Stimulated activated naive CD8-positive, alpha-beta T cell treated with anti-CD3 and anti-CD28 coated beads, Interleukin-15, amount 100 ng/mL, for 72 hours (primary cell): ENCODE results near the gene SIGLEC6.
"Not testable (repeated sequence)": the region's sequence is repeated elsewhere in the genome, so short reads cannot be mapped to it uniquely, and the experiment has no call there.

Experiments used
- ATAC-seq: fragments of 150-1000 bp; cut with Tn5 transposase; 2 replicates; pipeline ENCODE4 v1.10.0; 2021; ENCODE audit warnings: mild to moderate bottlenecking, moderate library complexity
- DNase-seq, 2 donors: peaks; one replicate each; pipeline ENCODE4 v3.0.0; 2021 to 2022
- H3K27ac Mint-ChIP-seq, 2 donors: one replicate each; pipeline ENCODE4 v1.8.0; 2022; ENCODE audit warnings: mild to moderate bottlenecking in 2 of 2, mixed read lengths in 2 of 2, moderate library complexity in 2 of 2
- H3K27me3 Mint-ChIP-seq: one replicate; pipeline ENCODE4 v1.8.0; 2022; ENCODE audit warnings: mixed read lengths
- H3K4me1 Mint-ChIP-seq: one replicate; pipeline ENCODE4 v1.8.0; 2022; ENCODE audit warnings: mild to moderate bottlenecking, mixed read lengths
- H3K4me3 Mint-ChIP-seq, 2 donors: one replicate each; pipeline ENCODE4 v1.8.0; 2022; ENCODE audit warnings: mild to moderate bottlenecking in 2 of 2, mixed read lengths in 2 of 2, moderate library complexity in 1 of 2
- H3K9me3 Mint-ChIP-seq, 2 donors: one replicate each; pipeline ENCODE4 v1.8.0; 2022; ENCODE audit warnings: mixed read lengths in 2 of 2

SIGLEC6 gene

DNA sequence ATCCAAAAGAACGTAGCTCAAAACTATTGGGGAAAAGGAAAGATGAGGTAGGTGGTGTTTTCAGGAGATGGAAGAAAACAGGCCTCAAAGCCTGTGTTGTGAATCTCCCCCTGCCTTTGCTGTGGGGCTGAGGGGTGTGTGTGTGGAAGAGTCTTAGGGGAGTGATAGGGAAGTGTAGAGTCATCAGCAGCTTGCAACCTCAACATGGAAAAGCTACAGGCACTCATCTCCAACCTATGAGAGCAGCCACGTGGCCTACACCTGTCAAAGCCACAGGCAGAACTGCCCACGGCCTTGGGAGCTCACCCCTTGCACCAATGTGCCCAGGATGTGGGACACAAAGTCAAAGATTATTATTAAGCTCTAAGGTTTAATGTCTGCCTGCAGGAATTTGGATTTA, 25.6 kb downstream of the SIGLEC6 start:
- H3K4me1 Mint-ChIP-seq: peaks cover 15% of the 10 kb centered on the region
- H3K4me3 Mint-ChIP-seq: no peak overlapping the region
- ATAC-seq (no peak), DNase-seq (no peak)
- H3K27me3 Mint-ChIP-seq: peaks cover 24% of the 10 kb centered on the region
- H3K27ac Mint-ChIP-seq: no peak overlapping the region
- peaks cover 6 to 25% of the 10 kb centered on the region in 2 donors for H3K9me3 Mint-ChIP-seq

- Mint-ChIP-seq H3K4me3 (no peak overlapping the region), H3K27ac (no peak overlapping the region), H3K4me1 (peaks cover 18% of the 10 kb centered on the region), H3K9me3 (peaks cover 6 to 25% of the 10 kb centered on the region in 2 donors), H3K27me3 (peaks cover 18% of the 10 kb centered on the region)
- ATAC-seq (no peak), DNase-seq (no peak)
These were observed 27.6 kb downstream of the SIGLEC6 start for GRCh38 chr19:51503896-51504295.

GRCh38 chr19:51503286-51503817, 28.1 kb downstream of the SIGLEC6 start:
- H3K27me3 Mint-ChIP-seq: peaks cover 18% of the 10 kb centered on the region
- H3K27ac Mint-ChIP-seq: no peak overlapping the region
- DNase-seq (no peak), ATAC-seq (no peak)
- peaks cover 6 to 25% of the 10 kb centered on the region in 2 donors for H3K9me3 Mint-ChIP-seq
- peaks cover 18% of the 10 kb centered on the region for H3K4me1 Mint-ChIP-seq
- H3K4me3 Mint-ChIP-seq: no peak overlapping the region

DNA sequence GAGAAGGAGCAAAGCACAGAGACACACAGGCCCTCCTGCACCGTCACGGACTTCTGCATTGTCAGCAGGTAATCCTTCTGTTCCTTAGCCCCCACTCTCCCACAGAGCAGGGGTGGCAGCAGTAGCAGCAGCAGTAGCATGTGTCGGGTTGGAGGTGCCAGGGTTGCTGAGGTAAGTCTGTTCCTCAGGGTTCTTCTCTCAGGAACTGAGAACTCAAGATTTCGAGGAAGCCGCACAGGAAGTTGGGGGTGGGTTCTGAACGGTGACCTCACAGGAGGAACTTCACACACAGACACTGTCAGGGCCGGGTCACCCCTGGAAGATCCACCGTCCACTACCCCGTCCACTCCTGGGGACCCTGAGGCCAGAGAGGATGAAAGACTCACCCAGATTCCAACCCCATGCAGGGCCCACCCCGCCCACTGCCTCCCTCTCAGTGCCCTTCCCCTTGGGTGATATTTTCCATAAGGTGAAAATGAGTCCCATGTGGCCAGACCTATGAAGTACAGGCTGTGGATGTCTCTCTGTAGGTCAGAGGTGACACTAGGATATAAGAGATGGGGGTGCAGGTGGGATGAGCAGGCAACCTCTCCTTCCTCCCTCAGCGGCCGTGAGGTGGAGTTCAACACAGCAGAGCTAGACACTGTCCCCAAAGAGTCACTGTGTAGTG, 29.7 kb downstream of the SIGLEC6 start, which contains the start of gene SIGLEC12:
TSS of gene SIGLEC12 (minus strand) at position 207 of the 670 bp plus-strand sequence. CDS start at position 140, 67 bp downstream.
- no peak for DNase-seq
- H3K27ac Mint-ChIP-seq: peak within 1 kb of the TSS in 1 of 2 donors; percentile 78

GRCh38 chr19:51500931-51501330, 30.5 kb downstream of the SIGLEC6 start:
- not testable (repeated sequence) for H3K4me3 Mint-ChIP-seq, ATAC-seq, DNase-seq
- Mint-ChIP-seq H3K27ac (peak overlapping the region in 1 of 2 donors; percentile 78), H3K27me3 (peaks cover 22% of the 10 kb centered on the region), H3K9me3 (peaks cover 6 to 25% of the 10 kb centered on the region in 2 donors), H3K4me1 (peaks cover 18% of the 10 kb centered on the region)

More for the DNA sequence above, 29.7 kb downstream of the SIGLEC6 start, which contains the start of gene SIGLEC12:
- Mint-ChIP-seq H3K4me1 (peaks cover 18% of the 10 kb centered on the region), H3K4me3 (peak within 1 kb of the TSS in 1 of 2 donors; percentile 60), H3K9me3 (peaks cover 6 to 25% of the 10 kb centered on the region in 2 donors), H3K27me3 (peaks cover 22% of the 10 kb centered on the region)
- ATAC-seq: peak; percentile 59

DNA sequence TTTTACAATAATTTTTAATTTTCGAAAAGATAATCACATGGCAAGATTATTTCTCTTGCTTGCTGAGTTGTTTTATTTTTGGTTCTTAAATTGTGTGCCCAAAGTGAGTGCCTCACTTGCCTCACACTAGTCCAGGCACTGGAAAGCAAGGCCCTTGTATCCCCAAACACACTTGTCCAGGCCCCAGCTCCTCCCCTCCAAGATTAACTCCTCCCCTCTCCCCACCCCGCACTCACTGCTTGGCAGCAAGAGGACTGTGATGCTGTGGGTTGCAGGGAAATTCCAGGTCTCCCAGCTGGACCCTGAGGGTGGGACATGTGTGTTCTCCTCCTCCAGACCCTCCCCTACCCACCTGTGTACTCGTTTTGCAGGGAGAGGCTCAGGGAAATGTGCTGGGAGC, 33.8 kb downstream of the SIGLEC6 start:
- Mint-ChIP-seq H3K27me3 (peaks cover 38% of the 10 kb centered on the region), H3K9me3 (peaks cover 0 to 8% of the 10 kb centered on the region in 2 donors), H3K27ac (no peak overlapping the region), H3K4me3 (no peak overlapping the region), H3K4me1 (peaks cover 22% of the 10 kb centered on the region)
- ATAC-seq (no peak), DNase-seq (no peak)

GRCh38 chr19:51493776-51494175, 37.7 kb downstream of the SIGLEC6 start:
- no peak for ATAC-seq
- H3K27ac Mint-ChIP-seq: peak overlapping the region in 1 of 2 donors; percentile 5
- peaks cover 42% of the 10 kb centered on the region for H3K27me3 Mint-ChIP-seq
- peaks cover 11% of the 10 kb centered on the region for H3K4me1 Mint-ChIP-seq
- DNase-seq: no peak
- H3K9me3 Mint-ChIP-seq: peaks cover 0 to 8% of the 10 kb centered on the region in 2 donors
- no peak overlapping the region for H3K4me3 Mint-ChIP-seq

DNA sequence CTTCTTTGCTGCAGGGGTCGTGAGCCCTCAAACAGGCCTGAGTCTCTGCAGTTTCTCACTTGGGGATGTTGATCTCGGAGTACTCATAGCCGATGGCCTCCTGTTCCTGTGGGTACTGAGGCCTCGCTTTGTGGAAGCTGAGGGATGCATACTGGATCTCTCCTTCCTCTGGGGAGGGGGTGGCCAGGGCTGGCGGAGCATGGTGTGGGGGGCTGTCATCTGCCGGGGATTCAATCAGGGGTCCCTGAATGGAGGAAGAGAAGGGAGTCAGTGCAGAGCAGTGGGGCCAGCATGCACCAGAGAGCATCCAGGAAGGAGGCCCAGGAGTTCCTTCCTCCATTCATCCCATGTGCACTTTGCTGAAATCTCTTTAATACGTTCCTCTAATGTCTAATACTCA, 39.9 kb downstream of the SIGLEC6 start:
- peaks cover 31% of the 10 kb centered on the region for H3K27me3 Mint-ChIP-seq

DNA sequence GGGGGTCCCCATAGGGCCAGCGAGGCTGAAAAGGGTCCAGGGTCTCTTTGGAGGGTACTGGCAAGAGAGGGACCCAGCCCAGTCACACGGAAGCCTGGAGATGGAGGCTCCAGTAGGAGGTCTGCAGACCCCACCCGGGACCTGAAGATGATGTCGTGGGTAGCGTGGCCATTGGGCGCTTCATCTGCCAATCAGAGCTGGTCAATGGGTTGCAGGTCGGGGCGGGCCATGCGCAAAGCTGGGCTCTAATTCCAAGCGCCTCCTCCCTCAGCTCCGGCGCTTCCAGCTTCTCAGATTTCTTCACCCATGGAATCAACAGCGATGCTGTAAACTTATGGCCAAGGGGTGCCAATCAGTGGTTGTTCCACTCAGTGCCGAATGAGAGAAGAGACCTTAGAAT, 40.8 kb downstream of the SIGLEC6 start:
- no peak overlapping the region for H3K27ac Mint-ChIP-seq
- ATAC-seq: no peak
- no peak overlapping the region for H3K4me3 Mint-ChIP-seq
- H3K9me3 Mint-ChIP-seq: peaks cover 9 to 14% of the 10 kb centered on the region in 2 donors
- peaks cover 33% of the 10 kb centered on the region for H3K27me3 Mint-ChIP-seq
- DNase-seq: no peak
- H3K4me1 Mint-ChIP-seq: peaks cover 23% of the 10 kb centered on the region

More for the DNA sequence above, 39.9 kb downstream of the SIGLEC6 start:
- Mint-ChIP-seq H3K4me1 (peaks cover 23% of the 10 kb centered on the region), H3K4me3 (no peak overlapping the region), H3K9me3 (peaks cover 4 to 8% of the 10 kb centered on the region in 2 donors), H3K27ac (no peak overlapping the region)
- ATAC-seq (no peak), DNase-seq (no peak)

- peak; percentile 78 for ATAC-seq
- peak overlapping the region in 1 of 2 donors; percentile 1 for H3K4me3 Mint-ChIP-seq
- peaks cover 9 to 16% of the 10 kb centered on the region in 2 donors for H3K9me3 Mint-ChIP-seq
- DNase-seq: no peak
- peaks cover 23% of the 10 kb centered on the region for H3K4me1 Mint-ChIP-seq
- peak overlapping the region; percentile 15 to 44 for H3K27ac Mint-ChIP-seq
- peaks cover 45% of the 10 kb centered on the region for H3K27me3 Mint-ChIP-seq
These were observed 42.4 kb downstream of the SIGLEC6 start for GRCh38 chr19:51489113-51489512.

DNA sequence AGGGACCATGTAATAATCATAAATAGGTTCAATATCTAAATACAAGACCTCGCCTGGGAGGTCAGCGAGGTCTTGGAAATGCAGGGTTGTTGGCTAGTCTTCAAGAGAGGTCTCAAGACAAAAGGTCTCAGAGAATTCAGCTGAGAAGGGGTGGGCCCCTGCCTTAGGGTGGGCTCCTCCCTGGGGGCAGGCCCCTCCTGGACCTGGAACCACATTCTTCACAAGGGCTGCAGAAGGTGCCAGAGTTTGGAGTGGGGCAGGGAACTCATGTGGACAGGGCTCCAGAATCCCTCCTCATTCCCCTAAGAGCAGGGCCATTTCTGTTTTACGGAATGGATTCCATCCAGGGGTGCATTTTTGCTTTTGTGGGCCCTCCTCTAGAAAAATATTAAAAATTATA, 43.0 kb downstream of the SIGLEC6 start:
- Mint-ChIP-seq H3K9me3 (peaks cover 9% of the 10 kb centered on the region in 2 donors), H3K27ac (no peak overlapping the region), H3K27me3 (peaks cover 43% of the 10 kb centered on the region), H3K4me1 (peaks cover 19% of the 10 kb centered on the region), H3K4me3 (no peak overlapping the region)
- DNase-seq (no peak), ATAC-seq (no peak)

DNA sequence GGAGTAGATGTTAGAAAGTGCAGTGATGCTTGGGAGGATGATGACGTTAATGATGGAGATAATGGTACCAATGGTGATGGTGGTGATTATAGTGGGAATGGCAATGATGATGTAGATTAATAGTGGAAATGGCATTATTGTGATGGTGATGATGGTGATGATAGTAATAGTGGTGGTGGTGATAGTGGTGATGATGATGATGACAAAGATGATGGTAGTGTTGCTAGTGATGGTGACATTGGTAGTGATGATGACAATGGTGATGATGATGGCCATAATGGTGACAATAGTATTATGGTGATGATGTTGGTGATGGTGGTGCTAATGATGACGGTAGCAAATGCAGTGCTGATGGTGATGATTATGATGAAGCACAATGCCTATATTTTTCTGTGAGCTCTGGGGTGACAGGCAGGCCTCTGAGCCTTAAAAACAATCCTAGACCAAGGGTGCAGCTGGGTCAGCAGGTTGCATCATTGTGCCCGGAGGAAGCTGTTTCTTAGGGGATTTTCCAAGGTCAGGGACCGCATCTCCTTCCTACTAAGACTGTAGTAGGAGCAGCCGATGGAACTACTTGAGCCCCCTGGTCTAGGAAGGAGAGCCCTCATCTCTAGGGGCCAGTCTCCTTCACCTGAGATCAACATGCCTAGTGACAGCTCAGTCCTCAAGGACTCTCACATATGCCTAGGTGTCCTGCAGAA, 45.4 kb downstream of the SIGLEC6 start:
- ATAC-seq (no peak), DNase-seq (no peak)
- peaks cover 45% of the 10 kb centered on the region for H3K27me3 Mint-ChIP-seq
- H3K4me3 Mint-ChIP-seq: no peak overlapping the region
- H3K27ac Mint-ChIP-seq: no peak overlapping the region
- H3K9me3 Mint-ChIP-seq: peaks cover 8 to 9% of the 10 kb centered on the region in 2 donors
- H3K4me1 Mint-ChIP-seq: peaks cover 19% of the 10 kb centered on the region

- Mint-ChIP-seq H3K27ac (no peak overlapping the region), H3K4me3 (no peak overlapping the region), H3K27me3 (peaks cover 67% of the 10 kb centered on the region), H3K9me3 (peaks cover 1 to 4% of the 10 kb centered on the region in 2 donors), H3K4me1 (peaks cover 19% of the 10 kb centered on the region)
- ATAC-seq: no peak
- no peak for DNase-seq
These were observed 50.9 kb downstream of the SIGLEC6 start for GRCh38 chr19:51480590-51480989.

DNA sequence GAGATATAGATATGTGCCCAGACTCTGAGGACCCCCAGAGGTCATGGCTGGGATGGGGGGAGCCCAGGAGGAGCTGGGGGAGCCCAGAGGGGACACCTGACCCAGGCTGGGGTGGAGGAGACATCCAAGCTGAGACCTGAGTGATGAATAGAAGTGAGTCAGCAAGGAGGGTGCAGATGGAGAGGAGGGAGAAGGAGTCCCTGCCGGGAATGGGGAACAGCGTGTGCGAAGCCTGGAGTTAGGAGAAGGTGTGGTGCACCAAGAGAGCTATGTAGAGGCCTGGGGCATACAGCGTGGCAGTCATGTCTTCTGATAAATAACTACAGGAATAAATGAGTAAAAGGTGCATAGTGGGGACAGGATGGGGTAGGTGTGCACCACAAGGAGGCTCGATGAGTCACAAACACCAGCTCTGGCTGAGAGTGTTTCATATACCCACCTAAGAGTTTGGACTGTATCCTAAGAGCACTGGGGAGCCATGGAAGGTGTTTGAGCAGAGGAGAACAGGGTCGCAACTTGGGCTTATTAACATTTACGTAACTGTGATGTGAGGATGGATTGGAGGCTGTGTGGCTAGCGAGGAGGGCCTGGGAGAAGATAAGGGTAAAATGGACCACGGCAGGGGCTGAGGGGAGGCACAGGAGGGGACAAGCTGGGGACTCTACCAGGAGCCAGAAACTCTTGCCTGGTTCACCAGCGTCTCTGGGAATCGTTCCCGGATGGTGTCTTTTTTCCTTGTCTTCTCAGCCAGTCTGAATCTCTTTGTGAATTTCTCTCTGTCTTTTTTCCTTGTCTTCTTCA, 51.7 kb downstream of the SIGLEC6 start:
- Mint-ChIP-seq H3K27ac (peak overlapping the region in 1 of 2 donors; percentile 39), H3K4me1 (peaks cover 19% of the 10 kb centered on the region), H3K9me3 (peaks cover 0 to 4% of the 10 kb centered on the region in 2 donors), H3K27me3 (peaks cover 60% of the 10 kb centered on the region), H3K4me3 (no peak overlapping the region)
- ATAC-seq (peak; percentile 97), DNase-seq (peak; percentile 20 to 48)
